B cell (primary cell): Measurements from ENCODE around the gene FCN1. TPM values are rescaled to one million over a fixed set of nuclear protein-coding genes. Genes with fewer than 3 reads are reported as not detected.

Experiments
- ATAC-seq: fragments of 200-7000 bp; cut with Tn5 transposase; one replicate; pipeline ENCODE4 v1.10.0; 2021; ENCODE audit warnings: low read depth, mild to moderate bottlenecking, moderate number of reproducible peaks, moderate library complexity
- CTCF ChIA-PET: fragments of 350-600 bp; sonication (Branson Sonifier 250); formaldehyde crosslinking; loops from one replicate; lab custom pipeline; 2021; ENCODE audit warnings: antibody characterized with exemption, inconsistent platforms; lab: Charles Lee
- POLR2A ChIA-PET: fragments of 350-600 bp; sonication (Branson Sonifier 250); formaldehyde crosslinking; loops from one replicate; lab custom pipeline; 2021; ENCODE audit warnings: antibody characterized with exemption; lab: Charles Lee
- DNase-seq: peaks from one replicate; pipeline ENCODE4 v3.0.0; 2013
- H2AFZ ChIP-seq: 2 replicates; pipeline ENCODE4 v1.6.1; 2012; ENCODE audit warnings: mild to moderate bottlenecking, low read depth, low read length; ENCODE audit not compliant: insufficient read depth, poor library complexity, severe bottlenecking
- H3K27ac ChIP-seq, 2 donors: 1 replicate in 1 of 2; 2 replicates in 1 of 2; pipeline ENCODE4 v1.5.1; 2012 to 2013; ENCODE audit warnings: low read length in 2 of 2, mild to moderate bottlenecking in 2 of 2, moderate library complexity in 1 of 2
- H3K27me3 ChIP-seq, 4 experiments: fragments of 200-600 bp in 1 of 4; sonication (generic) in 1 of 4; replicated peaks in 1 of 4; 1 replicate in 2 of 4; 2 replicates in 2 of 4; pipeline versions ENCODE4 v1.6.1 to v1.7.0; 2013 to 2016; ENCODE audit warnings: low read length in 3 of 4, mild to moderate bottlenecking in 2 of 4, mixed read lengths in 1 of 4, moderate library complexity in 1 of 4; ENCODE audit not compliant: insufficient read depth in 4 of 4, control insufficient read depth in 3 of 4; ENCODE audit errors: control extremely low read depth in 1 of 4
- H3K36me3 ChIP-seq, 2 experiments: replicated peaks in 1 of 2; 1 replicate in 1 of 2; 2 replicates in 1 of 2; pipeline versions ENCODE4 v1.6.1 to v1.7.1; 2013; ENCODE audit warnings: low read length in 1 of 2; ENCODE audit not compliant: insufficient read depth in 2 of 2, control insufficient read depth in 1 of 2; ENCODE audit errors: control extremely low read depth in 1 of 2, extremely low read depth in 1 of 2
- H3K4me1 ChIP-seq, 2 donors: fragments of 200-600 bp in 1 of 2; sonication (generic) in 1 of 2; 1 replicate in 1 of 2; 2 replicates in 1 of 2; pipeline versions ENCODE4 v1.5.1 to v1.6.1; 2013 to 2017; ENCODE audit warnings: low read length in 2 of 2; ENCODE audit not compliant: control insufficient read depth in 2 of 2, insufficient read depth in 2 of 2
- H3K4me2 ChIP-seq: replicated peaks from 2 replicates; pipeline ENCODE3; 2012; ENCODE audit warnings: mild to moderate bottlenecking, low read depth, low read length; ENCODE audit not compliant: poor library complexity, severe bottlenecking
- H3K4me3 ChIP-seq, 5 experiments: fragments of 200-600 bp in 1 of 5; sonication (generic) in 1 of 5; 1 replicate in 3 of 5; 2 replicates in 2 of 5; pipeline versions ENCODE4 v1.5.1 to v1.7.0; 2011 to 2016; ENCODE audit warnings: low read length in 4 of 5, mild to moderate bottlenecking in 4 of 5, low read depth in 2 of 5, control low read depth in 1 of 5, moderate library complexity in 1 of 5; ENCODE audit not compliant: insufficient read depth in 1 of 5; ENCODE audit errors: control extremely low read depth in 1 of 5, extremely low read depth in 1 of 5
- H3K79me2 ChIP-seq: fragments of 200-600 bp; sonication (generic); one replicate; pipeline ENCODE4 v1.6.0; 2016; ENCODE audit warnings: low read length; ENCODE audit not compliant: control insufficient read depth, insufficient read depth
- H3K9ac ChIP-seq: fragments of 200-600 bp; sonication (generic); 2 replicates; pipeline ENCODE4 v1.6.1; 2017; ENCODE audit warnings: mild to moderate bottlenecking, low read length, moderate library complexity
- H3K9me3 ChIP-seq, 3 donors: one replicate each; pipeline versions ENCODE4 v1.6.1 to v1.7.1; 2013; ENCODE audit warnings: low read length in 2 of 3; ENCODE audit not compliant: control insufficient read depth in 2 of 3, insufficient read depth in 1 of 3; ENCODE audit errors: control extremely low read depth in 1 of 3
- H4K20me1 ChIP-seq: 2 replicates; pipeline ENCODE4 v1.6.0; 2012; ENCODE audit warnings: mild to moderate bottlenecking, low read length; ENCODE audit not compliant: insufficient read depth, control insufficient read depth, poor library complexity, severe bottlenecking
- H3K27ac Mint-ChIP-seq: one replicate; pipeline ENCODE4 v1.8.0; 2021; ENCODE audit warnings: mixed read lengths
- H3K27me3 Mint-ChIP-seq: one replicate; pipeline ENCODE4 v1.8.0; 2021; ENCODE audit warnings: mixed read lengths
- H3K4me1 Mint-ChIP-seq: one replicate; pipeline ENCODE4 v1.8.0; 2021; ENCODE audit warnings: mixed read lengths
- H3K4me3 Mint-ChIP-seq: one replicate; pipeline ENCODE4 v1.8.0; 2021; ENCODE audit warnings: mixed read lengths
- H3K9me3 Mint-ChIP-seq: one replicate; pipeline ENCODE4 v1.8.0; 2022; ENCODE audit warnings: mixed read lengths; ENCODE audit not compliant: insufficient read depth
- CTCF ChIP-seq: fragments of 200-600 bp; IDR thresholded peaks from one replicate; pipeline ENCODE4 v1.8.0; 2022; ENCODE audit warnings: antibody characterized with exemption, mild to moderate bottlenecking
- EZH2 ChIP-seq: IDR thresholded peaks from 2 replicates; pipeline ENCODE4 v1.6.1; 2012; ENCODE audit warnings: borderline replicate concordance, low read depth, mild to moderate bottlenecking, moderate library complexity, low read length; ENCODE audit not compliant: insufficient read depth, poor library complexity, severe bottlenecking
- WGBS: methylation state at CpG from one replicate; pipeline ENCODE4 v1.1.5; 2013; ENCODE audit warnings: missing lambda C conversion rate; ENCODE audit not compliant: insufficient coverage; 5-methylcytosine and 5-hydroxymethylcytosine counted together
- intact Hi-C: fragments of 100-400 bp; cut with micrococcal nuclease; formaldehyde crosslinking; loops from one replicate; pipeline ENCODE4 v1.10.0; 2022
- polyA plus RNA-seq: library from polyadenylated mRNA; depleted of rRNA; stranded (reverse); fragments of >200 nt; gene quantifications from 2 replicates; pipeline ENCODE4 v1.2.3, GENCODE V29; 2012
- total RNA-seq, 2 donors: library from RNA; stranded (reverse); fragments of 120-200 nt in 1 of 2; gene quantifications; 1 replicate in 1 of 2; 2 replicates in 1 of 2; pipeline versions ENCODE4 v1.2.3 to v1.2.4, GENCODE V29; 2013 to 2022

The FCN1 gene
- total and polyA plus RNA-seq, 2 donors (not counting 1 experiment from before 2014, with no cell fraction given) = 2.2 to 20.6 TPM

- TF ChIP-seq CTCF = no peak
- no peak for TF ChIP-seq EZH2
- Mint-ChIP-seq H3K27me3 (peaks cover 12% of the 10 kb centered on the region), H3K4me3 (no peak overlapping the region), H3K4me1 (no peaks in the 10 kb centered on the region), H3K27ac (no peak overlapping the region), H3K9me3 (peaks cover 7% of the 10 kb centered on the region)
- intact Hi-C loops = no loop called here
- no peaks in the 10 kb centered on the region for H3K79me2 ChIP-seq
- H3K4me2 ChIP-seq = no peak overlapping the region
- peaks cover 1 to 18% (median 17%) of the 10 kb centered on the region in 3 donors for H3K9me3 ChIP-seq
- H3K4me1 ChIP-seq = peaks cover 0 to 5% of the 10 kb centered on the region in 2 donors
- H3K4me3 ChIP-seq = no peak overlapping the region
- ChIA-PET CTCF (no interaction called here), POLR2A (no interaction called here)
- DNase-seq (no peak), ATAC-seq (no peak)
- no peak overlapping the region for H3K27ac ChIP-seq
- H3K9ac ChIP-seq = no peak overlapping the region
- no peaks in the 10 kb centered on the region for H4K20me1 ChIP-seq
- H3K27me3 ChIP-seq = peaks cover 0 to 15% (median 0%) of the 10 kb centered on the region in 4 experiments
- H2AFZ ChIP-seq = no peak overlapping the region
- H3K36me3 ChIP-seq = no peaks in the 10 kb centered on the region
- WGBS = 97% methylated on average over 10 of the region's 10 CpGs
Observed at GRCh38 chr9:134918646-134919045, 934 bp upstream of the FCN1 start.

- POLR2A ChIA-PET = no interaction called here
- Histone ChIP-seq H3K79me2 (no peaks in the 10 kb centered on the region), H3K27ac (no peak overlapping the region), H3K9me3 (peaks cover 1 to 18% (median 17%) of the 10 kb centered on the region in 3 donors), H4K20me1 (no peaks in the 10 kb centered on the region), H3K27me3 (peaks cover 0 to 15% (median 0%) of the 10 kb centered on the region in 4 experiments), H3K9ac (no peak overlapping the region), H3K4me1 (peaks cover 0 to 5% of the 10 kb centered on the region in 2 donors), H3K36me3 (no peaks in the 10 kb centered on the region), H3K4me3 (peak overlapping the region in 1 of 5 experiments; percentile 68), H3K4me2 (no peak overlapping the region), H2AFZ (no peak overlapping the region)
- Mint-ChIP-seq H3K4me3 (no peak overlapping the region), H3K27ac (no peak overlapping the region), H3K27me3 (peaks cover 6% of the 10 kb centered on the region), H3K9me3 (peaks cover 7% of the 10 kb centered on the region), H3K4me1 (no peaks in the 10 kb centered on the region)
- no peak for DNase-seq
- 93% methylated on average over 2 of the region's 8 CpGs for WGBS
- intact Hi-C loops = no loop called here
- TF ChIP-seq CTCF (no peak), EZH2 (no peak)
- no peak for ATAC-seq
- CTCF ChIA-PET = no interaction called here
Observed at GRCh38 chr9:134916161-134916665, 1.5 kb downstream of the FCN1 start.
